ENCODE data around the gene PI4K2B. TPM values are rescaled to one million over a fixed set of nuclear protein-coding genes. Genes with fewer than 3 reads are reported as not detected.
A peak's percentile ranks its signal among the peaks of the same experiment; 100 is the strongest.

Gene PI4K2B
- total RNA-seq, 1 donor from 2014 or later: 9.8 TPM

GRCh38 chr4:25221377-25221776 is 12.5 kb upstream of the PI4K2B start:
- peaks cover 13 to 24% of the 10 kb centered on the region in 2 donors for H3K9me3 ChIP-seq
- peaks cover 0 to 3% of the 10 kb centered on the region in 2 donors for H3K36me3 ChIP-seq
- no peak overlapping the region for H3K27ac ChIP-seq
- H3K4me3 ChIP-seq: no peak overlapping the region
- H3K27me3 ChIP-seq: no peaks in the 10 kb centered on the region
- DNase-seq (ENCODE audit: low spot score in 2 of 2): no peak
- intact Hi-C loops (cut with DNase I): no loop called here
- TF ChIP-seq, protein P1, sequence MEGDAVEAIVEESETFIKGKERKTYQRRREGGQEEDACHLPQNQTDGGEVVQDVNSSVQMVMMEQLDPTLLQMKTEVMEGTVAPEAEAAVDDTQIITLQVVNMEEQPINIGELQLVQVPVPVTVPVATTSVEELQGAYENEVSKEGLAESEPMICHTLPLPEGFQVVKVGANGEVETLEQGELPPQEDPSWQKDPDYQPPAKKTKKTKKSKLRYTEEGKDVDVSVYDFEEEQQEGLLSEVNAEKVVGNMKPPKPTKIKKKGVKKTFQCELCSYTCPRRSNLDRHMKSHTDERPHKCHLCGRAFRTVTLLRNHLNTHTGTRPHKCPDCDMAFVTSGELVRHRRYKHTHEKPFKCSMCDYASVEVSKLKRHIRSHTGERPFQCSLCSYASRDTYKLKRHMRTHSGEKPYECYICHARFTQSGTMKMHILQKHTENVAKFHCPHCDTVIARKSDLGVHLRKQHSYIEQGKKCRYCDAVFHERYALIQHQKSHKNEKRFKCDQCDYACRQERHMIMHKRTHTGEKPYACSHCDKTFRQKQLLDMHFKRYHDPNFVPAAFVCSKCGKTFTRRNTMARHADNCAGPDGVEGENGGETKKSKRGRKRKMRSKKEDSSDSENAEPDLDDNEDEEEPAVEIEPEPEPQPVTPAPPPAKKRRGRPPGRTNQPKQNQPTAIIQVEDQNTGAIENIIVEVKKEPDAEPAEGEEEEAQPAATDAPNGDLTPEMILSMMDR (IDR thresholded peaks at IDR 0.05): no peak
- H3K4me1 ChIP-seq: no peaks in the 10 kb centered on the region

GRCh38 chr4:25223802-25224375 is 9.9 kb upstream of the PI4K2B start:
- Histone ChIP-seq H3K27me3 (no peaks in the 10 kb centered on the region), H3K36me3 (peaks cover 0 to 3% of the 10 kb centered on the region in 2 donors), H3K4me1 (no peaks in the 10 kb centered on the region), H3K9me3 (peaks cover 13 to 36% of the 10 kb centered on the region in 2 donors), H3K27ac (no peak overlapping the region), H3K4me3 (no peak overlapping the region)
- TF ChIP-seq, protein P1 (IDR thresholded peaks at IDR 0.05): no peak
- no peak for DNase-seq (ENCODE audit: low spot score in 2 of 2)
- intact Hi-C loops (cut with DNase I): no loop called here

- Histone ChIP-seq H3K36me3 (peaks cover 0 to 2% of the 10 kb centered on the region in 2 donors), H3K27ac (no peak overlapping the region), H3K27me3 (no peaks in the 10 kb centered on the region), H3K4me1 (no peaks in the 10 kb centered on the region), H3K9me3 (peaks cover 3 to 25% of the 10 kb centered on the region in 2 donors), H3K4me3 (no peak overlapping the region)
- intact Hi-C loops (cut with DNase I): loop anchor here (5.0 to 10.0 kb wide), 5 partner anchors 195 to 1625 kb away; partner anchors contain the start of genes CCDC149 and LGI2
- TF ChIP-seq, protein P1 (IDR thresholded peaks at IDR 0.05): no peak
- DNase-seq (ENCODE audit: low spot score in 2 of 2): no peak
Observed at GRCh38 chr4:25229804-25230203, 4.0 kb upstream of the PI4K2B start.

GRCh38 chr4:25233194-25233593 is 639 bp upstream of the PI4K2B start:
- Histone ChIP-seq H3K36me3 (no peaks in the 10 kb centered on the region), H3K27ac (peak overlapping the region; percentile 96 to 99), H3K27me3 (no peaks in the 10 kb centered on the region), H3K4me3 (peak overlapping the region; percentile 81 to 100), H3K4me1 (peaks cover 0 to 8% of the 10 kb centered on the region in 2 donors), H3K9me3 (peaks cover 0 to 17% of the 10 kb centered on the region in 2 donors)
- intact Hi-C loops (cut with DNase I): loop anchor here (1.0 to 10.0 kb wide), 7 partner anchors 60 to 1622 kb away; partner anchors contain the start of genes CCDC149, LGI2 and SEPSECS
- no peak for DNase-seq (ENCODE audit: low spot score in 2 of 2)
- TF ChIP-seq, protein P1 (IDR thresholded peaks at IDR 0.05): no peak

DNA sequence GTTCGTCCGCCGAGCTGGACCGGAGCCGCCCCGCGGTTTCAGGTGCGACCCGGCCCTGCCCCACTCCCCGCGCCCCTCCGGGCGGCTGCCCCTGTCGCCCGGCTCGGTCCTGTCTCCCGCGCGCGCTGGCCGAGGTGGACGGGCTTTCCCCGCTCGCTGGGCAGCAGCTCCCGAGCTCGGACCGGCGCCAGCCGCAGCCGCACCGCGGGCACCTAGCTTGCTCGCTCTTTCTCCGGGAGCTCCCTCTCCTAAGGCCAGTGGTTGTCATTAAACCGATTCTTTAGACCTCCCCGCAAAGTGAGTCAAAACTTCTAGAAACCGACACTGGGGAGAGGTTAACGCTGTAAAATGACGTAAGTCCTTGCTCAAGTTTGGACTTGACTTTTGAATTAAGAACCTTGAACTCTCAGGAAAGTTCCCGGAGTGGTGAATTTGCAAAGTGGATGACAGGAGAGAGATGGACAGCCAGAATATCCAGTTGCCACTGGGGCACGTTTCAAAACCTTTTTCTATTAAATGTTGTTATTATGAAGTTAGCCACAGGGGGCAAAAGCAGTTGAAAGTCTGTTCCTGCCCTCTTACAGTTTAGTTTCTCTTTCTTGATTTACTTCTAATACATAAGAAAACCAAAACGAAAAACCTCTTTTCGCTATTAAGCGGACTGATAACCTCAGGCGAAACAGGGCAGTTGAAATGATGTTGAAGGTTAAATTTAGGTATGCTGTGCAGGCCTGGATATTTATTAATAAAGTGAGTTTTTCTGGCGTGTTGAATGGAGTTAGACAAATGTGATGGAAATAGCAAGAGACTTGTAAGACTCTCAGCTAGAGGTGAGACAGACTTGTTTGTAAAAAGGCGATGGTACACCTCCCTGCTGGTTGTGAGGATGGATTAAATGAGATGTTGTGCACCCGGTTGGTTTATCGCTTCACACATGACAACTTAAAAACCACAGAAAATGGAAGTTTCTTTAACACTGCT is 847 bp downstream of the PI4K2B start:
- TF ChIP-seq, protein P1 (IDR thresholded peaks at IDR 0.05): peak in 2 of 3 experiments; percentile 54 to 55
- peak overlapping the region; percentile 96 to 99 for H3K27ac ChIP-seq
- no peaks in the 10 kb centered on the region for H3K36me3 ChIP-seq
- peak in 1 of 2 donors; percentile 70 for DNase-seq (ENCODE audit: low spot score in 2 of 2)
- no peaks in the 10 kb centered on the region for H3K27me3 ChIP-seq
- intact Hi-C loops (cut with DNase I): loop anchor here (1.0 to 10.0 kb wide), 8 partner anchors 78 to 1620 kb away; partner anchors contain the start of genes ANAPC4, CCDC149, DHX15 and LGI2
- H3K9me3 ChIP-seq: peaks cover 0 to 8% of the 10 kb centered on the region in 2 donors
- H3K4me1 ChIP-seq: peaks cover 0 to 8% of the 10 kb centered on the region in 2 donors
- H3K4me3 ChIP-seq: peak overlapping the region; percentile 81 to 100

All from ascending aorta (tissue), 2 donors.